Heart left ventricle (tissue), 16 donors: ENCODE data around the gene STIM1. TPM values are rescaled to one million over a fixed set of nuclear protein-coding genes. Genes with fewer than 3 reads are reported as not detected.

Experiments
- ATAC-seq, 4 donors: fragments of 200-7000 bp; cut with Tn5 transposase; one replicate each; pipeline ENCODE4 v1.9.1; 2020 to 2022; ENCODE audit warnings: moderate library complexity in 4 of 4, mild to moderate bottlenecking in 3 of 4, moderate number of reproducible peaks in 1 of 4
- DNase-seq, 5 donors: peaks; one replicate each; pipeline ENCODE4 v3.0.0-alpha.2; 2020
- H3K27ac ChIP-seq, 12 donors: fragments of 200-600 bp; sonication (generic) in 4 of 12; one replicate each; pipeline versions ENCODE4 v1.5.0 to v1.8.0; 2016 to 2022; ENCODE audit warnings: mild to moderate bottlenecking in 2 of 12
- H3K27me3 ChIP-seq, 9 donors: fragments of 200-600 bp; sonication (generic) in 2 of 9; one replicate each; pipeline versions ENCODE4 v1.5.1 to v1.8.0; 2016 to 2022; ENCODE audit warnings: mild to moderate bottlenecking in 3 of 9
- H3K36me3 ChIP-seq, 9 donors: fragments of 200-600 bp; sonication (generic) in 2 of 9; one replicate each; pipeline versions ENCODE4 v1.5.0 to v1.8.0; 2018 to 2022; ENCODE audit warnings: mild to moderate bottlenecking in 2 of 9
- H3K4me1 ChIP-seq, 12 donors: fragments of 200-600 bp; sonication (generic) in 4 of 12; one replicate each; pipeline versions ENCODE4 v1.5.0 to v1.8.0; 2016 to 2022; ENCODE audit warnings: mild to moderate bottlenecking in 3 of 12
- H3K4me3 ChIP-seq, 12 donors: fragments of 200-600 bp; sonication (generic) in 4 of 12; one replicate each; pipeline versions ENCODE4 v1.5.0 to v1.8.0; 2017 to 2022; ENCODE audit warnings: mild to moderate bottlenecking in 9 of 12, moderate library complexity in 4 of 12
- H3K9me3 ChIP-seq, 12 donors: fragments of 200-600 bp; sonication (generic) in 4 of 12; one replicate each; pipeline versions ENCODE4 v1.5.0 to v1.8.0; 2016 to 2022; ENCODE audit warnings: mild to moderate bottlenecking in 1 of 12
- CTCF ChIP-seq, 12 donors: fragments of 200-600 bp; sonication (generic) in 4 of 12; IDR thresholded peaks; one replicate each; pipeline versions ENCODE4 v1.5.0 to v1.8.0; 2018 to 2022; ENCODE audit warnings: antibody characterized with exemption in 12 of 12, mild to moderate bottlenecking in 5 of 12
- POLR2A ChIP-seq, 2 donors: fragments of 450-650 bp; IDR thresholded peaks; one replicate each; pipeline ENCODE4 v1.6.1; 2017; ENCODE audit warnings: antibody characterized with exemption in 2 of 2, mild to moderate bottlenecking in 2 of 2, moderate library complexity in 2 of 2
- WGBS, 4 donors: extraction: QIAGEN DNeasy Blood & Tissue Kit in 2 of 4; methylation state at CpG; one replicate each; pipeline versions ENCODE4 v1.1.5 to v1.1.7; 2013 to 2018; 5-methylcytosine and 5-hydroxymethylcytosine counted together
- intact Hi-C, 10 donors: fragments of 100-400 bp; cut with DNase I; formaldehyde crosslinking; loops; one replicate each; pipeline versions ENCODE4 v1.11.1 to v1.14.2; 2022
- polyA plus RNA-seq, 2 donors: library from polyadenylated mRNA; stranded (reverse); fragments of 200-250 nt; gene quantifications; one replicate each; pipeline ENCODE4 v1.2.3, GENCODE V29; 2013
- total RNA-seq, 9 donors: library from RNA; depleted of rRNA in 2 of 9; stranded (reverse); fragments of >200 nt in 2 of 9; fragmentation: NEBNext Ultra II Directional in 3 of 9; extraction: Animal tissue kit (Norgen Biotek cat#: 25700) in 3 of 9; gene quantifications; one replicate each; pipeline versions ENCODE4 v1.1.0 to v1.2.4, GENCODE V29; 2016 to 2023
- donor health status: ischemic (EF 13 %, LVEDD 7.1; RV severe dilation, severe dysfunction).
- donor health status: healthy with polysubstance abuse.
- donor health status: DM: no; HTN: yes; CAD: no.
- donor health status: DM: no; HTN: no; CAD: no.
- donor health status: ischemic (EF 25% LVEDD 6.9; RV normal size, moderate dysfunction).
- donor health status: ischemic (EF 25% LVEDD 5.7; RV mildly dilated, moderate dysfunction).
- donor health status: healthy.
- donor health status: DM: yes; HTN: yes; CAD: no.
- donor health status: ischemic (EF 35%, LVEDD 5.7; RV mildly dilated, moderate dysfunction).
- donor health status: nonischemic (EF 11% LVEDD 7.7; RV severe dilation, severe dysfunction).
- donor health status: DM: yes; HTN: yes; CAD: no.
- donor health status: PGD.
- donor health status: ischemic (EF 29% LVEDD 5.4; RV normal size, mild dysfunction).
- donor health status: nonischemic (EF 23%, LVEDD 6.1; RV moderate dilation, normal function).

STIM1 gene
- total and polyA plus RNA-seq, 11 donors: 13.2 to 42.9 (median 28.9) TPM

- DNase-seq (no peak), ATAC-seq (no peak)
- no peak overlapping the region for H3K4me3 ChIP-seq
- 93 to 100% (median 99%) methylated on average over 1 of the region's 1 CpG for whole genome bisulfite sequencing, 4 donors
- no peaks in the 10 kb centered on the region for H3K9me3 ChIP-seq
- TF ChIP-seq CTCF (IDR thresholded peaks at IDR 0.05): no peak
- no peak for TF ChIP-seq POLR2A (IDR thresholded peaks at IDR 0.05)
- intact Hi-C loops: loop anchor here in 1 of 10 donors (10.0 kb wide), 1 partner anchor 53 kb away; no protein-coding TSS in a partner anchor
- H3K27ac ChIP-seq: no peak overlapping the region
- peaks cover 0 to 49% (median 24%) of the 10 kb centered on the region in 12 donors for H3K4me1 ChIP-seq
- H3K27me3 ChIP-seq: no peaks in the 10 kb centered on the region
- H3K36me3 ChIP-seq: no peaks in the 10 kb centered on the region
These were observed 36.3 kb downstream of the STIM1 start for GRCh38 chr11:3891751-3892150.

- H3K4me1 ChIP-seq: peaks cover 0 to 54% (median 24%) of the 10 kb centered on the region in 12 donors
- 97 to 100% (median 99%) methylated on average over 2 of the region's 2 CpGs for WGBS, 4 donors
- no peak overlapping the region for H3K27ac ChIP-seq
- DNase-seq: no peak
- no peaks in the 10 kb centered on the region for H3K27me3 ChIP-seq
- intact Hi-C loops: loop anchor here in 1 of 10 donors (10.0 kb wide), 1 partner anchor 53 kb away; no protein-coding TSS in a partner anchor
- no peaks in the 10 kb centered on the region for H3K36me3 ChIP-seq
- ATAC-seq: no peak
- no peak for TF ChIP-seq CTCF (IDR thresholded peaks at IDR 0.05)
- TF ChIP-seq POLR2A (IDR thresholded peaks at IDR 0.05): no peak
- no peaks in the 10 kb centered on the region for H3K9me3 ChIP-seq
- H3K4me3 ChIP-seq: no peak overlapping the region
These were observed 36.7 kb downstream of the STIM1 start for GRCh38 chr11:3892156-3892555.

- ATAC-seq: no peak
- peaks cover 0 to 50% (median 23%) of the 10 kb centered on the region in 12 donors for H3K4me1 ChIP-seq
These were observed 37.8 kb downstream of the STIM1 start for GRCh38 chr11:3893311-3893710.

More at GRCh38 chr11:3893311-3893710, 37.8 kb downstream of the STIM1 start:
- intact Hi-C loops: loop anchor here in 1 of 10 donors (10.0 kb wide), 1 partner anchor 51 kb away; no protein-coding TSS in a partner anchor
- WGBS, 4 donors: 81 to 98% (median 88%) methylated on average over 2 of the region's 2 CpGs
- no peak for DNase-seq
- Histone ChIP-seq H3K36me3 (no peaks in the 10 kb centered on the region), H3K4me3 (no peak overlapping the region), H3K9me3 (no peaks in the 10 kb centered on the region), H3K27me3 (no peaks in the 10 kb centered on the region), H3K27ac (peak overlapping the region in 2 of 12 donors; percentile 61 to 89)
- TF ChIP-seq CTCF (IDR thresholded peaks at IDR 0.05) (no peak), POLR2A (IDR thresholded peaks at IDR 0.05) (no peak)
